ENCODE results near the gene FECH.

FECH gene

DNA sequence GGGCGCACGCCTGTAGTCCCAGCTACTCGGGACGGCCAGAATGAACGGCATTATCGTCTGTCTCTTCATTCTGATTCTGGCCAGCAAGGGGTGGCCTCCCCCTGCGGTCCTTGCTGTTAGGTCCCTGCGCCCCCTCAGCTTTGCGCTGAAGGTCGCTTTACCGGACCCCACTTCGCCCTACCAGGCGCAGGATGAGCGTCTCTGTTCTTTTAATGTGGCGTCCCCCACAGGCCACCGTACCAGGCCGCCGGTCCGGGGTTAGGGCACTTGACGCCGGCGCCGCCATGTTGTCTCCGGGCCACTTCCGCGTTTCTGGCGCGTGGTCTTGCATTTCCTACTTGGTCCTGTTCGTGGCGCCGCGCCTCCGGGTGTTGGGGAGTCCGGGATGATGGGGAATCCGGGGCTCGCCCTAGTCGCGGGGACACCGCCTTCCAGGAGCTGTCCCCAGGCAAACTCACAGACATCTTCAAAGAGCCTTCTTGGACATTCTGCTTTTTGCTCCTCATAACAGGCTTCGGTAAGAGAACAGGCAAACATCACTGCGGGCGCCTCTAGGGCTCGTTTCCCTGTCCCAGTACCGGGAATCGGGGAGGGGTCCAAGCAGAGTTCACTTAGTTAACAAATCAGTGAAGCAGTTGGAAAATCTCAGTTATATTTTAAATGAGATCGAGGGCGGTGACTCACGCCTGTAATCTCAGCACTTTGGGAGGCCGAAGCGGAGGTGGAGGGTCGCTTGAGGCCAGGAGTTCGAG, 43.7 kb upstream of the FECH start:
- H3K4me3 ChIP-seq (ENCODE audit: low read depth, low read length) = peak overlapping the region; percentile 71
- TF ChIP-seq, protein P1, sequence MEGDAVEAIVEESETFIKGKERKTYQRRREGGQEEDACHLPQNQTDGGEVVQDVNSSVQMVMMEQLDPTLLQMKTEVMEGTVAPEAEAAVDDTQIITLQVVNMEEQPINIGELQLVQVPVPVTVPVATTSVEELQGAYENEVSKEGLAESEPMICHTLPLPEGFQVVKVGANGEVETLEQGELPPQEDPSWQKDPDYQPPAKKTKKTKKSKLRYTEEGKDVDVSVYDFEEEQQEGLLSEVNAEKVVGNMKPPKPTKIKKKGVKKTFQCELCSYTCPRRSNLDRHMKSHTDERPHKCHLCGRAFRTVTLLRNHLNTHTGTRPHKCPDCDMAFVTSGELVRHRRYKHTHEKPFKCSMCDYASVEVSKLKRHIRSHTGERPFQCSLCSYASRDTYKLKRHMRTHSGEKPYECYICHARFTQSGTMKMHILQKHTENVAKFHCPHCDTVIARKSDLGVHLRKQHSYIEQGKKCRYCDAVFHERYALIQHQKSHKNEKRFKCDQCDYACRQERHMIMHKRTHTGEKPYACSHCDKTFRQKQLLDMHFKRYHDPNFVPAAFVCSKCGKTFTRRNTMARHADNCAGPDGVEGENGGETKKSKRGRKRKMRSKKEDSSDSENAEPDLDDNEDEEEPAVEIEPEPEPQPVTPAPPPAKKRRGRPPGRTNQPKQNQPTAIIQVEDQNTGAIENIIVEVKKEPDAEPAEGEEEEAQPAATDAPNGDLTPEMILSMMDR (IDR thresholded peaks at IDR 0.05; ENCODE audit: low read depth, low read length) = peak; percentile 70
- no peaks in the 10 kb centered on the region for H3K27me3 ChIP-seq (ENCODE audit: insufficient read depth, low read depth, severe bottlenecking)
- peak overlapping the region; percentile 71 for H3K27ac ChIP-seq
- no peaks in the 10 kb centered on the region for H3K9me3 ChIP-seq (ENCODE audit: severe bottlenecking)
- DNase-seq = peak; percentile 98
- no peaks in the 10 kb centered on the region for H3K36me3 ChIP-seq

GRCh38 chr18:57629422-57629821, 42.9 kb upstream of the FECH start:
- Histone ChIP-seq H3K27me3 (ENCODE audit: insufficient read depth, low read depth, severe bottlenecking) (no peaks in the 10 kb centered on the region), H3K27ac (no peak overlapping the region), H3K4me3 (ENCODE audit: low read depth, low read length) (peak overlapping the region; percentile 71), H3K9me3 (ENCODE audit: severe bottlenecking) (no peaks in the 10 kb centered on the region), H3K36me3 (no peaks in the 10 kb centered on the region)
- TF ChIP-seq, protein P1 (IDR thresholded peaks at IDR 0.05; ENCODE audit: low read depth, low read length) = no peak
- DNase-seq = no peak

DNA sequence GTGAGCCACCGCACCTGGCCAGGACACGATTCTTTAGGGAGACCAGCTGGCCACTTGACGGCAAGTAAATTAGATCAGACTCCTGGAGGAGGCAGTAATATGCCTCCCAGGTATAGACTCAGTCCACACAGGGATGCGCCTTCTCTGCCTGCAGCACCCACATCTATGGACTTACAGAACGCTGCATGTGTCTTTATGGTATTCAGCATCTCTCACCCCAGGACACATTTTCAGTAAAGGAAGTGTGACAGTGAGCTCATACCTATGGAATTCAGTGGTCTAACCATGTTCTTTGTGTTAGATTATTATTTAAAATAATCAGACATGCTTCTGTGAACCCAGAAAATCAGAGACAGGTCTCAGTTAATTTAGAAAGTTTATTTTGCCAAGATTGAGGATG, 41.0 kb upstream of the FECH start:
- H3K4me3 ChIP-seq (ENCODE audit: low read depth, low read length) = no peak overlapping the region
- peak; percentile 70 for DNase-seq
- no peaks in the 10 kb centered on the region for H3K36me3 ChIP-seq
- H3K9me3 ChIP-seq (ENCODE audit: severe bottlenecking) = no peaks in the 10 kb centered on the region
- TF ChIP-seq, protein P1 (IDR thresholded peaks at IDR 0.05; ENCODE audit: low read depth, low read length) = 0 out of 2 replicates have a peak, but pooled peaks have one; percentile 13
- H3K27ac ChIP-seq = peak overlapping the region; percentile 15
- H3K27me3 ChIP-seq (ENCODE audit: insufficient read depth, low read depth, severe bottlenecking) = no peaks in the 10 kb centered on the region

- H3K27ac ChIP-seq = no peak overlapping the region
- peaks cover 7% of the 10 kb centered on the region for H3K36me3 ChIP-seq
- DNase-seq = no peak
- H3K9me3 ChIP-seq (ENCODE audit: severe bottlenecking) = no peaks in the 10 kb centered on the region
- no peak overlapping the region for H3K4me3 ChIP-seq (ENCODE audit: low read depth, low read length)
- TF ChIP-seq, protein P1 (IDR thresholded peaks at IDR 0.05; ENCODE audit: low read depth, low read length) = no peak
- H3K27me3 ChIP-seq (ENCODE audit: insufficient read depth, low read depth, severe bottlenecking) = no peaks in the 10 kb centered on the region
Observed at GRCh38 chr18:57624988-57625387, 38.5 kb upstream of the FECH start.

DNA sequence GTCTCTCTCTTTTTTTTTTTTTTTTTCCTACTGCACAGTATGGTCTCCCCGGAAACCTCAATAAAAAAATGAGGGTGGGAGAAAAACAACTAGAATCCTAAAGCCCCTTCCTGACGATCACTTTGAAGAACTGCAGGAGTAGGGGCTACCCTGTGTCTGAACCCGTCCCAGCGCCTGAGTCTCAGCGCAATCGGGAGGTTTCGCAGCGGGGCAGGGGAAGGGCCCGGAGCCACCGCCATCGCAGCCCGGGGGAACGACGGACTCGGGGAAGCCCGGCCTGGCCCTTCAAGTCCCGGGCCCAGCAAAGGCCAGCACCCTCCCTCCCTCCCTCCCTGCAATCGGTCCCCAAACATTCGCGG, 34.7 kb upstream of the FECH start:
- peak overlapping the region; percentile 90 for H3K27ac ChIP-seq
- DNase-seq = no peak
- TF ChIP-seq, protein P1 (IDR thresholded peaks at IDR 0.05; ENCODE audit: low read depth, low read length) = no peak
- H3K27me3 ChIP-seq (ENCODE audit: insufficient read depth, low read depth, severe bottlenecking) = no peaks in the 10 kb centered on the region
- peak overlapping the region; percentile 53 for H3K4me3 ChIP-seq (ENCODE audit: low read depth, low read length)
- H3K9me3 ChIP-seq (ENCODE audit: severe bottlenecking) = no peaks in the 10 kb centered on the region
- peaks cover 34% of the 10 kb centered on the region for H3K36me3 ChIP-seq

DNA sequence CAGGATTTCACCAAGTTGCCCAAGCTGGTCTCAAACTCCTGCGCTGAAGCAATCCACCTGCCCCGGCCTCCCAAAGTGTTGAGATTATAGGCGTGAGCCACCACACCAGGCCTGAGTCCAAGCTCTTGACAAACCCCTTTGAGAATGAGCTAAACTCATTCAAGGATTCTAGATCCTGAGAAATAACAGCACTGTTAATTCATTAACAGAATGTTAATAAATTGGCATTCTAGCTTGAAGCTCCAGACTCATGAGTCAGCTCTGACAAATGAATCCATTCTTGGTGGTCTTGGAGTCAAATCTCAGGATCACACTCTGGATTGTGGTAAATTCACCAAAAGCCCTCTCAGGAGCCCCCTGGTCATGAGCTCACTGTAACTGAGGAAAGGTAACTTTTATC, 33.4 kb upstream of the FECH start:
- Histone ChIP-seq H3K4me3 (ENCODE audit: low read depth, low read length) (no peak overlapping the region), H3K27ac (no peak overlapping the region), H3K27me3 (ENCODE audit: insufficient read depth, low read depth, severe bottlenecking) (no peaks in the 10 kb centered on the region)

More for the DNA sequence above, 33.4 kb upstream of the FECH start:
- no peaks in the 10 kb centered on the region for H3K9me3 ChIP-seq (ENCODE audit: severe bottlenecking)
- DNase-seq = no peak
- H3K36me3 ChIP-seq = peaks cover 47% of the 10 kb centered on the region
- TF ChIP-seq, protein P1 (IDR thresholded peaks at IDR 0.05; ENCODE audit: low read depth, low read length) = no peak

Data from WERI-Rb-1 (cell line).